GM19328 (cell line): ENCODE data around the gene CCDC12.

Experiments used
- ATAC-seq: cut with Tn5 transposase; IDR thresholded peaks from one replicate; pipeline ENCODE4 v1.9.1; 2021; ENCODE audit warnings: mild to moderate bottlenecking, moderate library complexity; ENCODE audit not compliant: unreplicated experiment

CCDC12 gene

GRCh38 chr3:46958467-46959160 lies 17.9 kb downstream of the CCDC12 start:
- ATAC-seq, result no peak

- no peak for ATAC-seq
Observed at GRCh38 chr3:46957092-46957820, 19.3 kb downstream of the CCDC12 start.

- no peak for ATAC-seq
Observed at GRCh38 chr3:46955801-46956259, 20.7 kb downstream of the CCDC12 start.

GRCh38 chr3:46955157-46955556 lies 21.4 kb downstream of the CCDC12 start:
- no peak for ATAC-seq

GRCh38 chr3:46954178-46954577 lies 22.4 kb downstream of the CCDC12 start:
- ATAC-seq, result no peak

- ATAC-seq, result no peak
Observed at GRCh38 chr3:46953234-46954010, 23.1 kb downstream of the CCDC12 start.

GRCh38 chr3:46952813-46953212 lies 23.7 kb downstream of the CCDC12 start:
- no peak for ATAC-seq

- ATAC-seq, result no peak
Observed at GRCh38 chr3:46950650-46951241, 25.8 kb downstream of the CCDC12 start.

- no peak for ATAC-seq
Observed at GRCh38 chr3:46950177-46950576, 26.4 kb downstream of the CCDC12 start.

GRCh38 chr3:46948830-46949671 lies 27.5 kb downstream of the CCDC12 start:
- no peak for ATAC-seq

GRCh38 chr3:46947981-46948791 lies 28.4 kb downstream of the CCDC12 start:
- ATAC-seq, result no peak

GRCh38 chr3:46947546-46947901 lies 29.0 kb downstream of the CCDC12 start:
- no peak for ATAC-seq

GRCh38 chr3:46946856-46947545 lies 29.5 kb downstream of the CCDC12 start:
- no peak for ATAC-seq

- ATAC-seq, result no peak
Observed at GRCh38 chr3:46946416-46946815, 30.1 kb downstream of the CCDC12 start.

- no peak for ATAC-seq
Observed at GRCh38 chr3:46944191-46944590, 32.4 kb downstream of the CCDC12 start.

- ATAC-seq, result no peak
Observed at GRCh38 chr3:46943237-46944187, 33.0 kb downstream of the CCDC12 start.

GRCh38 chr3:46942481-46943236 lies 33.9 kb downstream of the CCDC12 start:
- ATAC-seq, result no peak
